HG03565 (cell line): ENCODE data around the gene NT5C3B.
"Not testable (repeated sequence)": the region's sequence is repeated elsewhere in the genome, so short reads cannot be mapped to it uniquely, and the experiment has no call there.

ENCODE experiments used
- ATAC-seq: cut with Tn5 transposase; IDR thresholded peaks from one replicate; pipeline ENCODE4 v1.9.1; 2021; ENCODE audit warnings: mild to moderate bottlenecking, moderate library complexity; ENCODE audit not compliant: unreplicated experiment

Gene NT5C3B

DNA sequence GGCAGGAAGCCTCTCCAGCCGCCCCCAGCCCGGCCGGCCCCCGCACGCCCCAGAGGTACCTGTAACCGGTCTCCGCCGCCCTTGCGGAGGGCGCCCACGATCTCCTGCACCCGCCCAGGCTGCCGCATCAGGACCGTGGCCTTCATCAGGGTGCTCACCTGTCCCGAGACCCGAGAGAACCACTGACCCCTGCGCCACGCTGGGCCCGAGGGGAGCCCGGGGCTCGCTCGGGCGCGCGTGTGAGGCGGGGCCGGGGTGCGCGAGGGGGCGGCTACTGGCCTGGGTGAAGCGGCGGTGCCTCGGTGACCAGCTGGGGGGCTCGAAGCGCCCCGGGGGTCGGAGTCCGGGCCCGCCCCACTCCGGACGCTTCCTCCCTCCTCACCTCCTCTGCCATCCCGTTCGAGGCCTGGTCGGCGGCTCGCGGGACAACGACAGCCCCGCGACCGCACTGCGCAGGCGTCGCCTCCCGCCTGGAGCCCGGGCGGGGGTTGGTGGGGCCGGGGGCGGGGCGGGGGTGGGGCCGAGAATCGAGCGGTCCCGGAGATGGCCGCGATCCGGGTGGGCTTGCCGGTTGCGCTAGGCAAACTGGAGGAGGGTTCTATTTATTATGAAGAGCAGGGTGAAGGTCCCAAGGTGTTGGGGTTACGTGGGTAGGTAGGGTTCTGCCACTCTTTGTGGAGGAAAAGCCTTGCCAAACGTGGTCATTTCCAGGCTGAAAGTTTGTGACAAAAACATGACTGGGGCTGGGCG lies at the start of gene NT5C3B:
NT5C3B (minus strand) TSS at position 433 of the 750 bp plus-strand sequence; CDS start at position 394, 39 bp downstream.
- no peak for ATAC-seq

DNA sequence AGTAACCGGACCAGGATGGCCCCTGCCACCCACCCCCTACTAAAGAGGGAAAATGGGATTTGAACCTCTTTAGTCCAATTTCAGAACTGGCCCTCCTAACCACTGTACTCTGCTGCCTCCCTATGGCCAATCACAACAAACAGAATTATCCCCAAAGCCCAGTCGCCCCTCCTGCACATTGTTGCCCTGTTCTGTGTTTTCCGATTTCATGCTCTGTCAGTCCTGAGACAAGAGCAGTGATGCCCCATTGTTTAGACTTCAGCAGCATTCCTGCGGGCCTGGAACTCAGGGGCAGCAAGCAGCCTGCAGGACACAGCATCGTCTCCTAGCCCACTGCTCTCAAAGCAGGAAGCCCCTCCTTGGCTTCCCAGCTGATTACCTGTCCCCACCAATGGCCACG lies 49.7 kb upstream of the NT5C3B start:
- ATAC-seq: no peak

DNA sequence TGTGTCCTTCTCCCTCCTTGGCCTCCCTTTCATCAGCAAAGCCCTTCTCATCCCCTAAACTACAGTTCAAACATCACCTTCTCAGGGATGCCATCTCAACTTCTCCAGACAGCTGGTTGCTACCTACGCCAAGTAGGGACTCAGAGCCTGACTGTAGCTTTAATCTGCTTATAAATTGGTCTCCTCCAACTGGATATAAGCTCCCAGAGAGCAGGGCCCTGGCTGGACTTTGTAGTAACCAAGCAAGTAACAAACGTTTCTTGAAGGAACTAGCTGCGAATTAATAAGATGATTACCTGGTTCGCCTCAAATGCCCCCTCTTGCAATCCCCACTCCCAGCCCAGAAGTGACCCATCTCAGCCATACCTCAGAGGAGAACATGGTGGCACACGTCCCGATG lies 46.7 kb upstream of the NT5C3B start:
- ATAC-seq: no peak

DNA sequence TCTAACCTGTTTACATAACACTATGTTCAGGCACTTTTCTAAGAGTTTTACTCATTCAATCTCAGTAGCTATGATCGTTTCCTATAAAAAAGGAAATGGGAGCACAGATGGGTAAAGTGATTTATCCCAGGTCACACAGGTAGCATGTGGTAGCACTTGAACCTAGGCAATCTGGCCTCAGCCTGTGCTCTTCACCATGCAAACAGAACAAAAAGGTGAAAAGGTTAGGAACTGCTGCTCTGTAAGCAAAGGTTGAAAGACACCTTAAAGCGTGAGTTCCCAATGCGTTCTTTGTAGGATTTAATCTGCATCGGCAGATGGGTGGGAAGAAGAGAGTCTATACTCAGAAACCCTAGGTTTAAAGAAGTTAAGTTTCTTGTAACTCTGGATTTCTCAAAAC lies 44.1 kb upstream of the NT5C3B start:
- ATAC-seq: no peak

DNA sequence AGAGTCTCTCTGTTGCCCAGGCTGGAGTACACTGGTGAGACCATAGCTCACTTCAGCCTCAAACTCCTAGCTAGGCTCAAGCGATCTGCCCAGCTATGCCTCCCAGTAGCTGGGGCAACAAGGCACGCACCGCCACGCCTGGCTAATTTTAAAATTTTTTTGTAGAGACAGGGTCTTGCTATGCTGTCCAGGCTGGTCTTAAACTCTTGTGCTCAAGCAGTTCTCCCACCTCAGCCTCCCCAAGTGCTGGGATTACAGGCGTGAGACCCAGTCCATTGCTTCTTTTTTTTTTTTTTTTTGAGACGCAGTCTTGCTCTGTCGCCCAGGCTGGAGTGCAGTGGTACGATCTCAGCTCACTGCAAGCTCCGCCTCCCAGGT lies 38.2 kb upstream of the NT5C3B start:
- not testable (repeated sequence) for ATAC-seq

DNA sequence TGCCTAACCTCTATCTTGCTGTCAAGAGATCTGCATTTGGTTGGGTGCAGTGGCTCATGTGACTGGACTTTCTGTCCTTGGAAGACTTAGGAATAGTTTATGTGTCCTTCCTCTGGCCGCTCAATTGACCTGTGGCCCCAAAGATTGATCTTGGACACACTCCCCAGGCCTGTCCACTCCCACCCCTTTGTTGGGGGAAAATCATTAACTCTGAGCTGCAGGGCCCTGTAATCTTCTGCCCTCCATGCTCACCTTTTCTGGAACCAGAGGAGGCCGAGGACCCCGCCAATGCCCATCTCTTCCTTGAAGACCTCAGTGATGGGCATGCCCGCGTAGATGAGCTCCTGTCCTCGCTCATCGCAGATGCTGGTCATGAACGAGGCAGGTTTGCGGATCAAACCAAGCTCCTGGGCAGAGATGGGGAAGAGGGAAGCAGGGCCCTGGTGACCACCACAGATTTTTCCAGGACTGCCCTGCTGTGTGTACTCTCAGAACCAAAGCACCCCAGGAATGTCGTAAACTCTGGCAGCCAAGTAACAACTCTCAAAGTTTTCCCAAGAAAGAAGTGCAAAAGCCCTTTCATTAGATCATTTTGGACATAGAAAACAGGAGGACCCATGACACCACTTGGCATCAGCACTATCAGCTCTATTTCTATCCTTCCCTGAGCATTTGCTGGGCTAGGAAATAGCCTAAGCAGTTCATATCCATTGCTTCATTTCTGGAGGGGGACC lies 37.7 kb upstream of the NT5C3B start:
- no peak for ATAC-seq

DNA sequence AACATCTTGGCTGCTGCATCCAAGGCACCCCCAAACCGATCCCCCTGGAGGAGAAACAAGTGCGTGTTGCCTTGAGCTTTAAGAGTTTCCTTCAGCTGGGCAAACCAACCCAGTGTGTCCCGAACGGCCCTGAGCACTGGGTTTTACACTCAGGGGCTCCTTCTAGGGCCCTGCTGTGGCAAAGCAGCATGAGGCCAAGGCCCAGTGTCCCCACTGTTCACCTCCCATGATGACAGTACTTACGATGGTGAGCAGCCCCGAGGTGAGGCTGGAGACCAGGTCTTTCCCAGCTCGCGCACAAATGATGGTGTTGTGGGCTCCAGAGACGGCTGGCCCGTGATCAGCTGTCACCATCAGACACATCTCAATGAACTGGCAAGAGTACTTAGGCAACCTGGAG lies 35.8 kb upstream of the NT5C3B start:
- no peak for ATAC-seq

DNA sequence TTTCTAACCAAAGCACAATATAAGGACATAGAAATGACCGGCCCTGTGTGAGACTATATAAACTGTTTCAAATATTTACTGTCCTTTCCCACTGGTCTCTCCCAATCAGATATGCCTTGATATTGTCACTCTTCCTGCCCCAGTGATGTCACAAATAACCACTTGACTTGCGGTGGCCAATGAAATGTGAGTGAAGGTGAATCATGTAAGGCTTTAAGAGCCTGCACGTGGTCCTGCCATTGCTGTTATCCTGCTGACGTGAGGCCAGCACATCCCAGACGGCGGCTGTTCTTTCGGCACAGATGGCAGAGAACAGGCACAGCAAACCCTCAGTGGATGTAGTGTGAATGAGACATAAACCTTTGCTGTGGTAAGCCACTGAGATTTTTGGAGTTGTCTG lies 34.6 kb upstream of the NT5C3B start:
- ATAC-seq: no peak

DNA sequence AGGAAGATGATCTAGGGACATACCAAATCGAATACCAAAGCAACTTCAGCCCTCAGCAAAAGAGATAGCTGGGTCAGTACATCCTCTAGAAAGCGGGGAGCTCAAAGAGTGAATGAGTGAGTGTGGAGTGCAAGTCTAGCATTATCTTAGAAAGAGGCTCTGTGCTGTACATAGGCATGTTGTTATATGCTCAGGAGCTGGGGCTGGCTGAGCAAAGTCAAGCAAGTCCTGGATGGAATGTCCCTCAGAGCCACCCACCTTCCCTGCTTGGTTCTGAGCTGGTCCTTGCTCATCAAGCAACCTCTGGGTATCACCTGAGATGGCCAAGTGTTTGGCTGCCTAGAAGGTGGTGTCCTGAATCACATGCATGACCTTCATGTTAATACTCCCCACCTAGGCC lies 34.1 kb upstream of the NT5C3B start:
- no peak for ATAC-seq

DNA sequence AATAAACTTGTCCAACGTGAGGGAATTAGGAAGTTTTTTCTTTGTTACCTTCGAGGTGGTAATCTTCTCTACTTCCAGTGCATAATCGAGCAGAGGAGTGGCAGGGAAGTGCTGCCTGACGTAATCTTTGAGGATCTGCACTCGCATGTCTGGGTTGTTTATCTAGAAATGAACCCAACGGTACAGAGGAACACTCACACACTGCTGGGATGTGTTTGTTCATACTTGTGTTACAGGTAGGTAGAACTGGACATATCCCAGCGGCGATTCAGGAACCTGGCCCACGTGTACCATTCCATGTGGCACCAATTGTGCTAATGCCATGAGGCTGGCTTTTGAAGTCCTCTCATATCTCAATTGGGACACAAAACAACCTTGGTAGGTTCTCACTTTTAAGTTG lies 33.4 kb upstream of the NT5C3B start:
- no peak for ATAC-seq

DNA sequence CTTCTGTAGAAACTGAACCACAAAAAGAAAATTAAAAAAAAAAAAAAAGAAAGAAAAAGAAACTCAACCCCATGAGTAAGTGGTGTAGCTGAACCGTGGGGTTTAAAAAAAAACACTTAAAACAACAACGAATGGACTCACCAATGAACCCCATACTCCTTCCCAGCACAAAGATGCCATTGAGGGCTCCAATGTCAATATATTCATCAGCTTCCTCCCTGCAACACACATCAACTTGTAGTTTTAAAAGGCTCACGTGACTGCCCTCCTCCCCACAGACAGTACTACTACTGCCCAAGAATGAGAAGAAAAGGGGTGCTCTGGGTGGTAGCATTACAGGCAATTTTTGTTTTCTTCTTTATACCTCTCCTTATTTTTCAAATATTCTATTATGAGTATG lies 32.5 kb upstream of the NT5C3B start:
- ATAC-seq: no peak

DNA sequence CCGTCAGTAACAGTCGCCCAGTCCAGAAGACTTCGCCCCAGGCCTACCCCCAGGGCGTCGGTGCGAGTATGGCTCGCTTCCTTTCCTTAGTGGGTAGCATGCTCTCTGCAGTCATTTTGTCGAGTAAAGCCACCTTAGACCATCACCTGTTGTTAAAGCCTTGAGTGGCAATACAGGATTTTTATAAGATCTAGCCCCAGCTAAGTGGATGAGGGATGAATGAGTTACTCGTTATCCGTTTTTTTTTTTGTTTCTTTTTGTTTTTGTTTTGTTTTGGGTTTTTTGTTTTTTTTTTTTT lies 29.5 kb upstream of the NT5C3B start:
- ATAC-seq: no peak

DNA sequence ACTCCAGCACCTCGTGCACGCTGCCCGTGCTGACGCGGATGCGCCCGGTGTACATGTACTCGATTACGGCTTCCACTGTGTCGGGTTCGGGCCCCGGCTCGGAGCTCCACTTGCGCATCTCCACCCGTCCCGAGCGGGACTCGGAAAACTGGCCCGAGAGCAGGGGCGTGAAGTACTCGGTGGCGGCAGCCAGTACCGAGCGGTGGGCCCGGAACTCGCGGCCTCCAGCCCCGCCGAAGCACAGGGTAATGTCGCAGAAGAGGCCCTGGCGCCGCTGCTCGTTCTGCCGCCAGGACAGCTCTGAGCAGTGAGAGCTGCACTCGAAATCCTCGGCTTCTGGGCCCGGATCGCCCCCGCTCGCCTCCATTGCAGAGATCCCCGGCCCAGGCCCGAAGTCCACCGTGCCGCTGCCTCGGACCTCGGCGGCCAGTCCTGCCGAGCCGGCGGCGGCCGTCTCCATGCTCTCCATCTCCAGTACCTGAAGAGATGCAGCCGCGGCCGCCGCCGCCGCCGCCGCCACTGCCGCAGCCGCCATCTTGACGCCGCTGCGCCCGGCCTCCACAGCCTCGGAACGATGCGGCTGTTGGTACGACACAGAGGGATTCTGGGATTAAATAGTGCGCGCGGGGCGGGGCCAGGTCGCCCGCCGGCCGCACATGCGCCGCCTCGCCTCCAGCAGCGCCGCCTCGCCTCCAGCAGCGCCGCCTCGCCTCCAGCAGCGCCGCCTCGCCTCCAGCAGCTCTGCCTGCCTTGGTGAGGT lies 29.0 kb upstream of the NT5C3B start, which contains the start of gene KLHL11:
KLHL11 (minus strand) TSS at position 588 of the 760 bp plus-strand sequence; CDS start at position 535, 53 bp downstream.
- peak; percentile 81 for ATAC-seq

DNA sequence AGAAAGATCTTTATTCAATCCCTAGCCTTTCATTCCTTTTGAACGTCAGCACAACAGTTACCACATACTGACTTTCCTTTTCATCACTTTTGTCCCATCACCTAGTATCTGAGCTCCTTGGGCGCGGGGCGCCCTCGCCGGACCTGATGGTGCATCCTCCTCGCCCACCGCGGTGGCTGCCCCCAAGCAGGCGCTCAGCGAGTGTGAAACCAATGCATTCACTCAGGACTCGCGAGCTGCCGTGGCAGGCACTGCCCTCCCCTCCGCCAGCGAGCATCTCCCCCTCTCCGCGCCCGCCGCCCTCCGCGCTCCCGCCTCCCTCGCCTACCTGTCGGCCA lies 28.4 kb upstream of the NT5C3B start:
- ATAC-seq: no peak

DNA sequence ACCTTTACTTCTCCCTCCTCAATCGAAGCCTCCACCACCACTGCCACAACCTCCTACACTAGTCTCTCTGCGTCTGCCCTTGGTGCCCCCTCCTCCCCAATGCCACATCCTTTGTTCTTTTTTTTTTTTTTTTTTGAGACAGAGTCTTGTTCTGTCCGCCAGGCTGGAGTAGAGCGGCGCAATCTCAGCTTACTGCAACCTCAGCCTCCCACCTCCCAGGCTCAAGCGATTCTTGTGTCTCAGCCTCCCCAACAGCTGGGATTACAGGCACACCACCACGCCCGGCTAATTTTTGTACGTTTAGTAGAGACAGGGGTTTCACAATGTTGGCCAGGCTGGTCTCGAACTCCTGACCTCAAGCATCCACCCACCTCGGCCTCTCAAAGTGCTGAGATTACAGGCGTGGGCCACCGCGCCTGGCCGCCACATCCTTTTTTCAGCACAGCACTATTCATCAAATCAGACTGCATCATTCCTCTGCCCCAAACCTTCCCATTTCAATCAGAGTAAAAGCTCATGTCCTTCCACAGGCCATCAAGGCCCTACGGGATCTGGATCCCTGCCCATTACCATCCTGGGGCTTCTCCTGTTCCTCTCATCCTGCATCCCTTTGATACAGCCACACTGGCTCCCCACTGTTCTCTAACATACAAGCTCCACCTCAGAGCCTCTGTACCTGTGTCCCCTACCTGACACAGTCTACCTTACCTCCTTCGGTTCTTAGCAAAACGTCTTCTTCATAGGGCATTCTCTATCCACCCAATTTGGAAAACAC lies 27.2 kb upstream of the NT5C3B start:
- no peak for ATAC-seq

DNA sequence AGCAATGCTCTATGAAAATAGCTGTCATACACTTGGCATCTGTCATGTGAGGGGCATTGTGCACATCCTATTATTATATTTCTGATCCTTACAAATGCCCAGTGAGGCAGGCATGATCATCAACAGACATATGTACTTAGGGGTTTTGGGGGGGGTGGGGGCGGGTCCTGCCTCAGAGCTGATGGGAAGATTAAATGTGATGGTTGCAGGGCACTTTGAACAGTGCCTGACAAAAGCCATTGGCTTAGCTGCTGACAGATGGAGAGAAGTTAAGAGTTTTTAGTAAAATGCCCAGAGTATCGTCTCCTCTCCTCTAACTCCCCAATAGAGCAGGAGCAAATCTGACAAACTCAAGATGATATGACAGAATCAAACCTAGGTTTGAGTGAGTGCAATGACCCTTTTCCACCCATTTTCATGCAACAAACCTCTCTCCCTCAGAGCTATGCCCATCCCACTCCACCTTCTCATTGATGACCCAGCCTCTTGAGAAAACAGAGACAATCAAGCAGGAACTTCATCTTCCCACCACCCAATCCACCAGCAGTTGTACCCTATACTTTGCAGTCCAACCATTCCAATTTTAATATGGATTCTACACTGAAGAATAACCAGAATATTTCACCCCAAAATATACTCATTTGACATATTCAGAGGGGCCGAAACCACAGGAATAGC lies 24.4 kb upstream of the NT5C3B start:
- ATAC-seq: no peak

DNA sequence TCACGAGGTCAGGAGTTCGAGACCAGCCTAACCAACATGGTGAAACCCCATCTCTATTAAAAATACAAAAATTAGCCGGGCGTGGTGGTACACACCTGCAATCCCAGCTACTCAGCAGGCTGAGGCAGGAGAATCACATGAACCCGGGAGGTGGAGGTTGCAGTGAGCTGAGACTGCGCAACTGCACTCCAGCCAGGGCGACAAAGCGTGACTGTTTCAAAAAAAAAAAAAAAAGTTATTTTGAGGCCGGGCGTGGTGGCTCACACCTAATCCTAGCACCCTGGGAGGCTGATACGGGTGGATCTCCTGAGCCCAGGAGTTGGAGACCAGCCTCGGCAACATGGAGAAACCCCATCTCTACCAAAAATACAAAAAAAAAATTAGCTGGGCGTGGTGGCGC lies 15.3 kb upstream of the NT5C3B start:
- ATAC-seq: not testable (repeated sequence)

DNA sequence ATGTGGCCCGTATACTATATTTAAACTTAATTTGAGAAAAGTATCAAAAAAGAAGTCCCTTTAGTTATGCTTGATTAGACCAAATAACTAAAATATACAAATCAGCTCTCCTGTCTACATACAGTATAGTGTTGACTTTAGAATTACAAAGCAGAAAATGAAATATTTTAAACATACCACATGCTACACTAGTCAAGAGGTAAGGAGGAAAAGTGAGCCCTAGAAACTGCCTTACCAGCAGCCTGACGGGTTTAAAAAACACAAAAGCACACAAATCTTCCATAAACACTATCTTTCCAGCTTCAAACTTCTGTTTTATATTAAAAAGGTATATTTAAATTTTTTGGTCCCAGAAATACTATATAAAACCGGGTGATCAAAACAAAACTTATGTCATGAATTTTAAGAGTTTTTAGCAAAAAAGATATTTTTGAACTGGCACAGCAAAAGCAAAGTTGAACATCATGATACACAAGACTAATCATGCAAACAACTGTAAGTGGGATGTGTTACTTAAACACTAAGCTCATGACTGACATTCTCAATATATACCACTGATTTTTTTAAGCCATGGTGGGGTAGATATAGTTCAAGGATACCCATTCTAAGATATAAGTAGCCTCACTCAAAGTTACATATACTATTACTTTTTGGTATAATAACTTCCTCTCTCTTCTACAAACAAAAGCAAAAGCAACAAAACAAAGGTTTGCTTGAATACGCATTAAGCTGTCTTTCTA lies 13.4 kb upstream of the NT5C3B start:
- no peak for ATAC-seq

DNA sequence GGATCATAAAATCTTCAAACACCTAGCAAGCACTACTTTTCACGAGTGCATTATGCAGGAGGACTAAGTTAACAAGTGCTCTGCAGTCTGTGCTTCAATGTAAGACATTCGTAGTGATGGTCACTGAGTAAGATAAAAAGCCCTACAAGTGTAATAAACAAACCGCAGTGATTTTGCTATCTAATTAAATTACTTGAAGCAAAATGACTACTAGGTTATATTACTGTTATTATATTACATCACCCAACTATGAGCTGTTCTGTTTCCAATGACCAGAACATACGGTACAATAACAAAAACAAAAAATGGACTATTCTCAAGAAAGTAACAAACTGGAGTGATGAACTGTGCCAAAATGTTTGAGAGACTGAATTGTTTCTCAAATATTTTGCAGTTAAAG lies 12.8 kb upstream of the NT5C3B start:
- ATAC-seq: no peak

DNA sequence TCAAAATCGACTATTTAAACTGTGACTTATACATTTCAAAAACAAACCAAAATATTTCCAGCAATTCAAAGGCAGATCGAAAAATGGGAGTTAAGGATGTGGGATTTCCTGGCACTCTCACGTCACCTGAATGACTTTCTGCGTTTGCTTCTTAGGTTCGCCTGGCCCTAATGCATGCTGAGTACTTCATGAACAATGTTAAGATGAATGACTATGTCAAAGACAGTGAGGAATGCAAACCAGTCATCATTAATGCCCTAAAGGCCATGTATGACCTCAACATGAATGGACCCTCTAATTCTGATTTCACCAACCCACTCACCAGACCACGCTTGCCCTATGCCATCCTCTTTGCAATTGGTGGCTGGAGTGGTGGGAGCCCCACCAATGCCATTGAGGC lies 8.9 kb upstream of the NT5C3B start:
- ATAC-seq: no peak
